T-helper 1 cell (primary cell): ENCODE measurements around the gene PSMD2.

ENCODE experiments used
- DNase-seq, 5 donors: peaks; one replicate each; pipeline ENCODE4 v3.0.0-alpha.2; 2012 to 2020

PSMD2 gene

GRCh38 chr3:184358124-184358767 lies 59.2 kb downstream of the PSMD2 start:
- DNase-seq: no peak
